ENCODE measurements around the gene EBF3.
A peak's percentile ranks its signal among the peaks of the same experiment; 100 is the strongest.

The EBF3 gene

GRCh38 chr10:129892548-129893052 is 71.5 kb downstream of the EBF3 start:
- DNase-seq (ENCODE audit: low read depth in 3 of 3) = no peak

GRCh38 chr10:129891806-129892205 is 72.3 kb downstream of the EBF3 start:
- DNase-seq (ENCODE audit: low read depth in 3 of 3) = no peak

- no peak for DNase-seq (ENCODE audit: low read depth in 3 of 3)
Measured at GRCh38 chr10:129890170-129890569, 73.9 kb downstream of the EBF3 start.

GRCh38 chr10:129888784-129889616 is 75.1 kb downstream of the EBF3 start:
- peak; percentile 13 to 54 (median 19) for DNase-seq (ENCODE audit: low read depth in 3 of 3)

- DNase-seq (ENCODE audit: low read depth in 3 of 3) = no peak
Measured at GRCh38 chr10:129887986-129888783, 75.9 kb downstream of the EBF3 start.

- DNase-seq (ENCODE audit: low read depth in 3 of 3) = no peak
Measured at GRCh38 chr10:129887381-129887905, 76.6 kb downstream of the EBF3 start.

- DNase-seq (ENCODE audit: low read depth in 3 of 3) = no peak
Measured at GRCh38 chr10:129886263-129886662, 77.8 kb downstream of the EBF3 start.

GRCh38 chr10:129885526-129885925 is 78.5 kb downstream of the EBF3 start:
- no peak for DNase-seq (ENCODE audit: low read depth in 3 of 3)

- no peak for DNase-seq (ENCODE audit: low read depth in 3 of 3)
Measured at GRCh38 chr10:129884398-129885078, 79.5 kb downstream of the EBF3 start.

GRCh38 chr10:129883626-129884397 is 80.3 kb downstream of the EBF3 start:
- no peak for DNase-seq (ENCODE audit: low read depth in 3 of 3)

GRCh38 chr10:129883029-129883428 is 81.0 kb downstream of the EBF3 start:
- DNase-seq (ENCODE audit: low read depth in 3 of 3) = no peak

GRCh38 chr10:129882291-129883010 is 81.6 kb downstream of the EBF3 start:
- no peak for DNase-seq (ENCODE audit: low read depth in 3 of 3)

- no peak for DNase-seq (ENCODE audit: low read depth in 3 of 3)
Measured at GRCh38 chr10:129881641-129882040, 82.4 kb downstream of the EBF3 start.

GRCh38 chr10:129880191-129880870 is 83.7 kb downstream of the EBF3 start:
- no peak for DNase-seq (ENCODE audit: low read depth in 3 of 3)

GRCh38 chr10:129879655-129880054 is 84.4 kb downstream of the EBF3 start:
- DNase-seq (ENCODE audit: low read depth in 3 of 3) = no peak

- DNase-seq (ENCODE audit: low read depth in 3 of 3) = no peak
Measured at GRCh38 chr10:129878835-129879234, 85.2 kb downstream of the EBF3 start.

GRCh38 chr10:129877773-129878371 is 86.2 kb downstream of the EBF3 start:
- DNase-seq (ENCODE audit: low read depth in 3 of 3) = peak in 2 of 3 experiments; percentile 6 to 35

GRCh38 chr10:129876838-129877237 is 87.2 kb downstream of the EBF3 start:
- no peak for DNase-seq (ENCODE audit: low read depth in 3 of 3)

GRCh38 chr10:129875993-129876726 is 87.9 kb downstream of the EBF3 start:
- no peak for DNase-seq (ENCODE audit: low read depth in 3 of 3)
